IgD-negative memory B cell (primary cell): ENCODE results near the gene ZNF622. TPM values are rescaled to one million over a fixed set of nuclear protein-coding genes. Genes with fewer than 3 reads are reported as not detected.
"Not testable (repeated sequence)": the region's sequence is repeated elsewhere in the genome, so short reads cannot be mapped to it uniquely, and the experiment has no call there.

Experiments
- H3K27ac Mint-ChIP-seq, 3 donors: one replicate each; pipeline ENCODE4 v1.8.0; 2020 to 2022; ENCODE audit warnings: mild to moderate bottlenecking in 3 of 3, mixed read lengths in 3 of 3, moderate library complexity in 1 of 3
- H3K27me3 Mint-ChIP-seq: one replicate; pipeline ENCODE4 v1.8.0; 2021; ENCODE audit warnings: mixed read lengths
- H3K36me3 Mint-ChIP-seq: one replicate; pipeline ENCODE4 v1.8.0; 2020; ENCODE audit warnings: mild to moderate bottlenecking, mixed read lengths
- H3K4me1 Mint-ChIP-seq, 3 donors: one replicate each; pipeline ENCODE4 v1.8.0; 2020 to 2022; ENCODE audit warnings: mixed read lengths in 3 of 3, mild to moderate bottlenecking in 1 of 3
- H3K4me3 Mint-ChIP-seq, 4 donors: one replicate each; pipeline ENCODE4 v1.8.0; 2020 to 2022; ENCODE audit warnings: mild to moderate bottlenecking in 4 of 4, mixed read lengths in 4 of 4, moderate library complexity in 3 of 4
- H3K9me3 Mint-ChIP-seq, 3 donors: one replicate each; pipeline ENCODE4 v1.8.0; 2020 to 2021; ENCODE audit warnings: mixed read lengths in 3 of 3, mild to moderate bottlenecking in 1 of 3
- polyA plus RNA-seq: library from polyadenylated mRNA; unstranded; fragments of 300-500 nt; fragmentation: Illumina TruSeq; gene quantifications from one replicate; pipeline ENCODE4 v1.2.3, GENCODE V29; 2021

ZNF622 gene
- polyA plus RNA-seq, 1 donor from 2014 or later, result 63.7 TPM

- H3K36me3 Mint-ChIP-seq, result peaks cover 6% of the 10 kb centered on the region
- peak overlapping the region; percentile 95 to 100 (median 100) for H3K4me3 Mint-ChIP-seq
- H3K9me3 Mint-ChIP-seq, result no peaks in the 10 kb centered on the region
- H3K27me3 Mint-ChIP-seq, result no peaks in the 10 kb centered on the region
- H3K27ac Mint-ChIP-seq, result peak overlapping the region in 2 of 3 donors; percentile 85 to 98
- peaks cover 63 to 75% (median 69%) of the 10 kb centered on the region in 3 donors for H3K4me1 Mint-ChIP-seq
Observed at GRCh38 chr5:16464231-16464630, 1.4 kb downstream of the ZNF622 start.

GRCh38 chr5:16461782-16462181 lies 3.8 kb downstream of the ZNF622 start:
- H3K27ac Mint-ChIP-seq, result peak overlapping the region in 1 of 3 donors; percentile 40
- peaks cover 6% of the 10 kb centered on the region for H3K36me3 Mint-ChIP-seq

GRCh38 chr5:16461026-16461425 lies 4.6 kb downstream of the ZNF622 start:
- Mint-ChIP-seq H3K36me3 (peaks cover 6% of the 10 kb centered on the region), H3K9me3 (no peaks in the 10 kb centered on the region), H3K27me3 (no peaks in the 10 kb centered on the region), H3K27ac (peak overlapping the region in 2 of 3 donors; percentile 39 to 40), H3K4me3 (peak overlapping the region in 1 of 4 donors; percentile 59), H3K4me1 (peaks cover 57 to 69% (median 64%) of the 10 kb centered on the region in 3 donors)

More at GRCh38 chr5:16461782-16462181, 3.8 kb downstream of the ZNF622 start:
- peaks cover 56 to 64% (median 62%) of the 10 kb centered on the region in 3 donors for H3K4me1 Mint-ChIP-seq
- no peaks in the 10 kb centered on the region for H3K27me3 Mint-ChIP-seq
- no peaks in the 10 kb centered on the region for H3K9me3 Mint-ChIP-seq
- H3K4me3 Mint-ChIP-seq, result peak overlapping the region in 3 of 4 donors; percentile 3 to 76 (median 59)

- Mint-ChIP-seq H3K4me3 (peak overlapping the region in 2 of 4 donors; percentile 37 to 47), H3K36me3 (peaks cover 6% of the 10 kb centered on the region), H3K27ac (peak overlapping the region in 2 of 3 donors; percentile 8 to 62), H3K27me3 (no peaks in the 10 kb centered on the region), H3K4me1 (peaks cover 47 to 64% (median 57%) of the 10 kb centered on the region in 3 donors), H3K9me3 (no peaks in the 10 kb centered on the region)
Observed at GRCh38 chr5:16459451-16459850, 6.1 kb downstream of the ZNF622 start.

GRCh38 chr5:16457853-16458252 lies 7.7 kb downstream of the ZNF622 start:
- Mint-ChIP-seq H3K9me3 (no peaks in the 10 kb centered on the region), H3K27me3 (no peaks in the 10 kb centered on the region), H3K4me3 (no peak overlapping the region), H3K27ac (no peak overlapping the region), H3K4me1 (peaks cover 34 to 48% (median 42%) of the 10 kb centered on the region in 3 donors), H3K36me3 (peaks cover 4% of the 10 kb centered on the region)

GRCh38 chr5:16457451-16457850 lies 8.1 kb downstream of the ZNF622 start:
- H3K36me3 Mint-ChIP-seq, result peaks cover 6% of the 10 kb centered on the region
- no peaks in the 10 kb centered on the region for H3K27me3 Mint-ChIP-seq
- no peak overlapping the region for H3K4me3 Mint-ChIP-seq
- no peaks in the 10 kb centered on the region for H3K9me3 Mint-ChIP-seq
- H3K4me1 Mint-ChIP-seq, result peaks cover 32 to 47% (median 41%) of the 10 kb centered on the region in 3 donors
- H3K27ac Mint-ChIP-seq, result no peak overlapping the region

GRCh38 chr5:16456103-16456832 lies 9.3 kb downstream of the ZNF622 start:
- H3K27me3 Mint-ChIP-seq, result no peaks in the 10 kb centered on the region
- H3K36me3 Mint-ChIP-seq, result peaks cover 7% of the 10 kb centered on the region
- peak overlapping the region; percentile 2 to 69 (median 22) for H3K27ac Mint-ChIP-seq
- peaks cover 24 to 39% (median 34%) of the 10 kb centered on the region in 3 donors for H3K4me1 Mint-ChIP-seq
- H3K4me3 Mint-ChIP-seq, result peak overlapping the region in 2 of 4 donors; percentile 33 to 51
- H3K9me3 Mint-ChIP-seq, result no peaks in the 10 kb centered on the region

GRCh38 chr5:16455668-16456067 lies 9.9 kb downstream of the ZNF622 start:
- Mint-ChIP-seq H3K36me3 (peaks cover 7% of the 10 kb centered on the region), H3K27ac (peak overlapping the region in 2 of 3 donors; percentile 2 to 22), H3K27me3 (no peaks in the 10 kb centered on the region), H3K4me3 (peak overlapping the region in 1 of 4 donors; percentile 14), H3K9me3 (no peaks in the 10 kb centered on the region), H3K4me1 (peaks cover 19 to 33% (median 28%) of the 10 kb centered on the region in 3 donors)

GRCh38 chr5:16454686-16455085 lies 10.9 kb downstream of the ZNF622 start:
- peaks cover 12% of the 10 kb centered on the region for H3K36me3 Mint-ChIP-seq
- H3K27me3 Mint-ChIP-seq, result no peaks in the 10 kb centered on the region
- peaks cover 19 to 30% (median 21%) of the 10 kb centered on the region in 3 donors for H3K4me1 Mint-ChIP-seq
- H3K4me3 Mint-ChIP-seq, result no peak overlapping the region
- H3K9me3 Mint-ChIP-seq, result no peaks in the 10 kb centered on the region
- no peak overlapping the region for H3K27ac Mint-ChIP-seq

GRCh38 chr5:16453609-16454008 lies 12.0 kb downstream of the ZNF622 start:
- Mint-ChIP-seq H3K36me3 (peaks cover 12% of the 10 kb centered on the region), H3K4me3 (no peak overlapping the region), H3K27me3 (no peaks in the 10 kb centered on the region), H3K27ac (no peak overlapping the region), H3K9me3 (no peaks in the 10 kb centered on the region), H3K4me1 (peaks cover 13 to 24% (median 15%) of the 10 kb centered on the region in 3 donors)

- peaks cover 0 to 6% (median 3%) of the 10 kb centered on the region in 3 donors for H3K4me1 Mint-ChIP-seq
- H3K4me3 Mint-ChIP-seq, result no peak overlapping the region
- H3K9me3 Mint-ChIP-seq, result no peaks in the 10 kb centered on the region
- H3K27ac Mint-ChIP-seq, result peak overlapping the region in 1 of 3 donors; percentile 7
- no peaks in the 10 kb centered on the region for H3K27me3 Mint-ChIP-seq
- H3K36me3 Mint-ChIP-seq, result peaks cover 20% of the 10 kb centered on the region
Observed at GRCh38 chr5:16450163-16450562, 15.4 kb downstream of the ZNF622 start.

GRCh38 chr5:16446993-16447392 lies 18.6 kb downstream of the ZNF622 start:
- Mint-ChIP-seq H3K27ac (no peak overlapping the region), H3K4me1 (peaks cover 0 to 1% (median 0%) of the 10 kb centered on the region in 3 donors), H3K4me3 (no peak overlapping the region), H3K36me3 (peaks cover 17% of the 10 kb centered on the region), H3K9me3 (no peaks in the 10 kb centered on the region), H3K27me3 (no peaks in the 10 kb centered on the region)

- H3K27me3 Mint-ChIP-seq, result no peaks in the 10 kb centered on the region
- no peak overlapping the region for H3K27ac Mint-ChIP-seq
- no peaks in the 10 kb centered on the region for H3K36me3 Mint-ChIP-seq
- H3K4me3 Mint-ChIP-seq, result no peak overlapping the region
- H3K9me3 Mint-ChIP-seq, result no peaks in the 10 kb centered on the region
- peaks cover 0 to 1% (median 0%) of the 10 kb centered on the region in 3 donors for H3K4me1 Mint-ChIP-seq
Observed at GRCh38 chr5:16437977-16438376, 27.6 kb downstream of the ZNF622 start.

- H3K4me1 Mint-ChIP-seq, H3K27ac Mint-ChIP-seq: not testable (repeated sequence)
Observed at GRCh38 chr5:16436065-16436682, 29.4 kb downstream of the ZNF622 start.

GRCh38 chr5:16431490-16431889 lies 34.1 kb downstream of the ZNF622 start:
- Mint-ChIP-seq H3K4me3 (no peak overlapping the region), H3K27ac (no peak overlapping the region), H3K4me1 (no peaks in the 10 kb centered on the region), H3K36me3 (peaks cover 1% of the 10 kb centered on the region), H3K27me3 (no peaks in the 10 kb centered on the region), H3K9me3 (peaks cover 0 to 3% (median 0%) of the 10 kb centered on the region in 3 donors)

More at GRCh38 chr5:16436065-16436682, 29.4 kb downstream of the ZNF622 start:
- H3K27me3 Mint-ChIP-seq, H3K36me3 Mint-ChIP-seq, H3K9me3 Mint-ChIP-seq, H3K4me3 Mint-ChIP-seq: not testable (repeated sequence)
